GM19372 (cell line): ENCODE measurements around the gene MAP2K7.
A peak's percentile ranks its signal among the peaks of the same experiment; 100 is the strongest.
"Not testable (repeated sequence)": the region's sequence is repeated elsewhere in the genome, so short reads cannot be mapped to it uniquely, and the experiment has no call there.

ENCODE experiments used
- ATAC-seq: cut with Tn5 transposase; IDR thresholded peaks from one replicate; pipeline ENCODE4 v1.9.1; 2021; ENCODE audit warnings: mild to moderate bottlenecking, low read depth, moderate library complexity; ENCODE audit not compliant: unreplicated experiment

The MAP2K7 gene

DNA sequence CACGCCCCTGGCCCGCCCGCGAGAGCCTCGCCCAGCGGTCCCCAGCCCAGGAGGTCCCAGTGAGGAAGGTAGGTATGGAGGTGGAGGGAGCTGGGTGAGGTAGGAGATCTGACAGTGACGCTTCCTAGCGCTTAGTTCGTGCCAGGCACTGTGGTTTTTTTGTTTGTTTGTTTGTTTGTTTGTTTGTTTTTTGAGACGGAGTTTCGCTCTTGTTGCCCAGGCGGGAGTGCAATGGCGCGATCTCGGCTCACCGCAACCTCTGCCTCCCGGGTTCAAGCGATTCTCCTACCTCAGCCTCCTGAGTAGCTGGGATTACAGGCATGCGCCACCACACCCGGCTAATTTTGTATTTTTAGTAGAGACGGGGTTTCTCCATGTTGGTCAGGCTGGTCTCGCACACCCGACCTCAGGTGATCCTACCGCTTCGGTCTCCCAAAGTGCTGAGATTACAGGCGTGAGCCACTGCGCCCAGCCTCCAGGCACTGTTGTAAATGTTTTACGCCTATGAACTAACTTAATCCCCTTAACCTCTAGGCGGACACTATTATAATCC is 14.5 kb downstream of the MAP2K7 start:
- ATAC-seq = not testable (repeated sequence)

DNA sequence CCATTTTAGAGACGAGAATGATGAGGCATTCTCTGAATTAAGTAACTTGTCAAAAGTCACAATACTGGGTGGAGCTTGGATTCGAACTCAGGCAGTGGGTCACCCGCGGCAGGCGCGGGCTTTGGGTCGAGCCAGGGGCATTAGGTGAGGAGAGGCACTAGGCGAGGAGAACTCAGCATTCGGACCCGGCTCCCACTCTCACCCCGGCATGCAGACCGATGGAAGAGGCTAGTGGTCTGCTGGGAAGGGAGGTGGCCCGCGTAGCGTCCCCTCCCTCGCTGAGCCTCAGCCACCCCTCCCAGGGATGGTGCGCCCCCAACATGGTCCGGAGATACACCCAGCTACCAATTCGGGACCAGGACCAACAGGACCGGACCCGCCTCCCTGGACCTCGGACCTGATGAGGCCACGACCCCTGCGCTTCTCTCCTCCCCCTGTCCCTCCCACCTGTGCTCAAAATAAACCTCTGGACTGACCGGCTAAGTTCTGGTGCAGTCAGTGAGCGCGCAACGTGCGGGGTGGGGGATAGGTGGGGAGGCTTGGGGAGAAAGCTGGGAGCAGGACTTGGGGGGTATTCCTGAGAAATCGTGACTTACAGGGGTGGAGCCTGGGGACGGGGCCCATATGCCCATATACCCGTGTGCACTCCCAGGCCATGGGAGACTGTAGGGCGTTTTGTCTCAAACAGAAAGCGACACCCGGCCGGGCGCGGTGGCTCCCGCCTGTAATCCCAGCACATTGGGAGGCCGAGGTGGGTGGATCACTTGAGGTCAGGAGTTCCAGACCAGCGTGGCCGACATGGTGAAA is 15.1 kb downstream of the MAP2K7 start:
- ATAC-seq = no peak

DNA sequence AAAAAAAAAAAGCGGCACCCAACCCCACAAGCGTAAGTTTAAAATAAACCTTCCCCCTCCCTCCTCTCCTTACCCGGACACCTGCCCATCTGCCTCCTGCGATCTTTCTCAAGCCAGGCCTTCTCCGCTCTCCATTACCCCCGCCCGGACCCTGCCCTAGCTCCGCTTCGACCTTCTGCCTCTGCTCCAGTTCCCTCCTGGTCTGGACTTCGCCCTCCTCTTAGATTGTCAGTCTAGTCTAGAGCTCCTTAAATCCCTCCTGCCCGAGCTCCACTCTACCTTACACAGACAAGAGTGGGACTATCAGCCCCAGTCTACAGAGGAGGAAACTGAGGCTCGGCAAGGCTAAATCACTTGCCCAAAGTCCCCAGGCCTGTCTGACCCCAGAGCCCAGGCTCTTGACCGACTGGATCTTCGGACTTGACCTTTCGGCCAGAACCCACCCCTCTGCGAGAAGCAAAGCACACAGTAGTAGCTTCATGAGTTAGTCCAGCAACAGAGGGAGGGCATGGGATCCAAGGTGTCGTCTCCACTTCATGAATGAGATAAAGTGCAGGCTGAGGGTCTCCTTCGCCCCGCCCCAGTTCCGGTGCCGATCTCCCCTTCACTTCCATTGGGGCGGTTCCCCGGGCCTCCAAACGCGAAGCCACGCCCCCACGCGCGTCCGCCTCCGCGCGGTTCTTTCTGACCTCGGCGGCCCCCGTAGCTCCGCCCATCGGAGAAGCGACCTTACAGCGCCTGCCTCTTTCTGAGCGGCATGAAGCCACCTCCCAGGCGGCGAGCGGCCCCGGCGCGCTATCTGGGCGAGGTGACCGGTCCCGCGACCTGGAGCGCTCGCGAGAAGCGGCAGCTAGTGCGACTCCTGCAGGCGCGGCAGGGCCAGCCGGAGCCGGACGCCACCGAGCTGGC is 16.2 kb downstream of the MAP2K7 start, which contains the start of gene SNAPC2:
Gene SNAPC2 (plus strand): TSS at position 729 of the 909 bp plus-strand sequence. CDS start 29 bp downstream, at position 758.
- ATAC-seq = peak; percentile 60

DNA sequence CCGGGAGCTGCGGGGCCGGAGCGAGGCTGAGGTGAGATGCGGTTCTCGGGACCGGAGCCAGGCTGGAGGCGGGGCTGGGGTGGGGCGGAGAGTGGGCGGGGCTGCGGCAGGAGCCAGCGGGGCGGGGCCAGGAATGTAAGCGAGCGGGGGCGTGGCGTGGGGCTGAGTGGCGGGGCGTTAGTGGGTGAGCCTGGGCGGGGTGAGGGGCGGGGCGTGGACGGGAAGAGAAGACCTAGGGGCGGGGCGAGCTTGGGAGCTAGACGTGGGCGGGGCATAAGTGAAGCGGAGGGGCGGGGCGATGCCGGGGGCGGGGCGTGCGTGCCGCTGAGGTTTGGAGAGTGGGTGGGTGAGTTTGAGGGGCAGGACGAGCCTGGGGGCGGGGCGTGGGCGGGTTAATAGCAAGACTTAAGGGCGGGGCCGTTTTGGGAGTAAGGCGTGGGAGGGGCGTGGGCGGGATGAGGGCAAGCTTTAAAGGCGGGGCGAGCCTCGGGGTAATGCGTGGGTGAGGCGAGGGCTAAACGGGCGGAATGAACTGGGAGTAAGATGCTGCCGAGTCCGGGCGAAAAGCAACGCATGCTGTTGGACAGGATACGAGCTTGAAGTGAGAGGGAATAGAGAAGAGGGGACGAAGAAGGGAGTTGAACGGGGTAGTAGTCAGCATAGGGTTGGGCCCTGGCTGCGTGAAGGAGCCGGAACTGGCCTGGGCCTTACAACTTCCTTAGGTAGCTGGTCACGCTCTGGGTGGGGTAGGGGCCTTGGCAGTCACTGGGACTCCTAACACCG is 17.0 kb downstream of the MAP2K7 start:
- ATAC-seq = peak; percentile 46

DNA sequence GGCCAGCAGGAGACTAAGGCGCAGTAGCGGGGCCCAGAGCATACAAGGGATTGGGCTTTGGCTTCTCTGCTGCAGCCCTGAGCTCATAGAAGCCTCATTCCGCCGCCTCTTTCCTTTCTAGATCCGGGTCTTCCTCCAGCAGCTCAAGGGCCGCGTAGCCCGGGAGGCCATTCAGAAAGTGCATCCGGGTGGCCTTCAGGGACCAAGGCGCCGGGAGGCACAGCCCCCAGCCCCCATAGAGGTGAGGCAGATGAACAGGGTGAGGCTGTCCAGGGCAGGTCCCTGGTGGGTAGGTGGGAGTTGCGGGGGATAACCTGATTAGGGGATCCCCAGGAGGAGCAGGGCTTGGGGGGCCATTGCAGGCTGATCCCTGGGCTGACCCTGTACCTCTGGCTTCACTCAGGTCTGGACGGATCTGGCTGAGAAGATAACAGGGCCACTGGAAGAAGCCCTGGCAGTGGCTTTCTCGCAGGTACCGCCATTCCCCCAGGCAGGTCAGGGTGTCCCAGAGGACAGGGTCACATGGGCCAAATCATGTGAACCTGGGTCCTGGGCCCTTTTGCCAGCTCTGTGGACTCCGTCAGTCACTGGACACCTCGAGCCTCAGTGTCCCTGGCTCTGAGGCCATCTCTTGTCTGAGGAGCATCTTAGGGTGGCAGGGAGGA is 17.8 kb downstream of the MAP2K7 start:
- no peak for ATAC-seq

DNA sequence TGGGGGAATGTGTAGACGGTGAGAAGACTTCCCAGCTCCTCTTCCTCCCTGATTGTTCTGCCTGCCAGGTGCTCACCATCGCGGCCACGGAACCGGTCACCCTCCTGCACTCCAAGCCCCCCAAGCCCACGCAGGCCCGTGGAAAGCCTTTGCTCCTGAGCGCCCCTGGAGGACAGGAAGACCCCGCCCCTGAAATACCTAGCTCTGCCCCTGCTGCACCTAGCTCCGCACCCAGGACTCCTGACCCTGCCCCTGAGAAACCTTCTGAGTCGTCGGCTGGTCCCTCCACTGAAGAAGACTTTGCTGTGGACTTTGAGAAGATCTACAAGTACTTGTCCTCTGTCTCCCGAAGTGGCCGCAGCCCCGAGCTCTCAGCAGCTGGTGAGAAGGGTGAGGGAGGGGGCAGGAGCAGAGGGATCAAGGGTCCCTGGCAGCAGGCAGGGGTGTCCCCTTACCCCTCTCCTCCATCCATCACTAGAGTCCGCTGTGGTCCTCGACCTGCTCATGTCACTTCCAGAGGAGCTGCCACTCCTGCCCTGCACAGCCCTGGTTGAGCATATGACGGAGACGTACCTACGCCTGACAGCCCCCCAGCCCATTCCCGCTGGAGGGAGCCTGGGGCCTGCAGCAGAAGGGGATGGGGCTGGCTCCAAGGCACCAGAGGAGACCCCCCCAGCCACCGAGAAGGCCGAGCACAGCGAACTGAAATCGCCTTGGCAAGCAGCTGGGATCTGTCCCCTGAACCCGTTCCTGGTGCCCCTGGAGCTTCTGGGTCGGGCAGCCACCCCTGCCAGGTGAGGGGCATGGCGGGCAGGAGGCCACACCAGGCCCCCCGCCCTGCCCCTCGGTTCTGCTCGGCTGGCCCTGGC is 18.5 kb downstream of the MAP2K7 start:
- ATAC-seq = no peak

DNA sequence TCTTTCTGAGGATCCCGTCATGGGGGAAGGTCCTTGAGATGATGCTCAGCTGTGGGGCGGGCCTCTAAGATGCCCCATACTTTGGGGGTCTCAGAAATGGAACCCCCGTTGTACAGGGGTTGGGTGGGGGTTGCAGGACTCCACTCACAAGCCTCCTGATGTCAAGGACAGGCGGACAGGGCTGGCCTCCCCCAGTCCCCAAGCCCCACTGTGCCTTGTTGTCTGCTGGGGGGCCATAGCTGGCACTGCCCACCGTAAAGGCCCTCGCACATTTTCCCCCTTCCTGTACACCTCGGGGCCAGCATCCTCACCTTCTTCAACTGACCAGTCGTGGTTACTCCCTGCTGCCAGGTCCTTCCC is 19.1 kb downstream of the MAP2K7 start:
- no peak for ATAC-seq

DNA sequence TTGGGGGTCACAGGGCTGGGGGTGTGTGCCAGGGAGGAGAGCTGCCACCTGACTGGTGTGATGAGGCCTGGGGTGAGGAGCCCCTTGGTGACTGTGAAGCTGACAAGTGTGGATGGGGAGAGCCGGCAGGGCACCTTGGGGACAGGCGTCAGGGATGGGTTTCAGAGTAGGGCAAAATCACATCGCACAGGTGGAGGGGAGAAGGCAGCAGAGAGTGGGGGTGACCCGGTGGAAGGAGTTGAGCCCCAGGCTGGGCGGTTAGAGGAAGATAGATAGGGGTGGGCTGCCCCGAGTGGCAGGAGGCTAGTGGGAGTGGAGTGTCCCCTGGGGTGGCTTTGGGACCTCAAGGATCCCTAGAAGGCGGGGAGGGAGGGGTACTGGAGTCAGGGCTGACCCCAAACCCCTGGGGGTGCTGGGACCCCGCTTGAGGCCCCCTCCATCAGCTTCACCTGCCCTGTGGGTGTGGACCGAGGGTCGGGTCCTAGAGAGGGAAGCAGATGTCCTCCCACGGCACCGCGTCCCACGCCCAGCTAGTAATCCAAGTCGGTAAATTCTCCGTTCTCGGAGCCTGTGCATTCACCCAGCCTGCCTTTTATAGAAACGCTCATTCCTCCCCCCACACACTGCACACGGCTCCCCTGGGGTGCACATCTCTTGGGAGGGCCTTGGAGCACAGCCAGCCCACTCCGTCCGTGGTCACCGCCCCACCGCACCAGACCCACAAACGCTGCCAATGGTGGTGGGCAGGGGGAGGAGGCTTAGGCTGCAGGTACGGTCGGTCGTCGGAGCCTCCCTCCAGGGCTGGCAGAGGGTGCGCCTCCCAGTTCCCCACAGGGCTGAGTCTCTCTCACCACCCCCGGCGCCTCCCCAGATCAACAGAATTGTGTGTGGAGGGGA is 19.9 kb downstream of the MAP2K7 start:
- ATAC-seq = no peak

DNA sequence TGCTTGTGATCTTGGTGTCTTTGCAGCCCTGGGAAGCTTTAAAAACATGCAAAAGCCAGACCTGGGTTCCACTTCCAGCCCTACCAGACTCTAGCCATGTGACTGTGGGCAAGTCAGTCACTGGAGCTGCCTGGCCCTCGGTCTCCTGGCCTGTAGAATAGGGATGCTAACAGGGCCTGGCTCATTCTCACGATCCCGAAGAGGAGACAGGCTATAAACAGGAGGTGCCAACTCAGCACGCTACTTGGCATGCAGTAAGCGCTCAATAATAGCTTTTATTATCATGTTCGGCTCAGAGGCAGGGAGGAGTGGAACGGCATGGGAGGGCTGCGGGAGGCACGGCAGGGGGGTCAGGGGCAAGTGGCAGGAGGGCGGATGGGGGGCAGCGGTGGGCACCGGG is 20.6 kb downstream of the MAP2K7 start:
- no peak for ATAC-seq

DNA sequence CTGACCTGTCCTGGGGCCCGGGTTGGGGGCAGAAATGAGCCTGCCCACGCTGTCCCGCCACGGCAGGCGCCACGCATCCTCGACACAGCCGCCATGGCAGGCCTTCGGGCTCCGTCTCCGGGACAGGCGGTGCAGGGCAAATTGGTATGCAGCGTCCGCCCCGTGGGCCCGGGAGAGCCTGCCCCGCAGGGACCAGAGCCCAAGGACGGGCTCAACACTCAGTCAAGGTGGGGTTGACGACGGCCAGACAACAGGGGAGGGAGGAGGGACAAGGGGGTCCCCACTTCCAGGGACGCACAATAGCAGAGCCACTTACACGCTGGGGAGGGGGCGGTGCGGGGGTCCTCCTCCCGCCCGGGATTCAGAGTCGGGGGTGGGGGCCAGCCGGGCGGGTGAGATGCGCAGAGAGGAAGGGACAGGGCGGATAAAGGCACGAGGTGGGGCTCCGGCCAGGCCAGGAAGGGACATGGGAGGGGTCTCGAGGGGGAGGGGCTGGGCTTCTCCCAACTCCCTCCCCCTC is 21.0 kb downstream of the MAP2K7 start:
- no peak for ATAC-seq

DNA sequence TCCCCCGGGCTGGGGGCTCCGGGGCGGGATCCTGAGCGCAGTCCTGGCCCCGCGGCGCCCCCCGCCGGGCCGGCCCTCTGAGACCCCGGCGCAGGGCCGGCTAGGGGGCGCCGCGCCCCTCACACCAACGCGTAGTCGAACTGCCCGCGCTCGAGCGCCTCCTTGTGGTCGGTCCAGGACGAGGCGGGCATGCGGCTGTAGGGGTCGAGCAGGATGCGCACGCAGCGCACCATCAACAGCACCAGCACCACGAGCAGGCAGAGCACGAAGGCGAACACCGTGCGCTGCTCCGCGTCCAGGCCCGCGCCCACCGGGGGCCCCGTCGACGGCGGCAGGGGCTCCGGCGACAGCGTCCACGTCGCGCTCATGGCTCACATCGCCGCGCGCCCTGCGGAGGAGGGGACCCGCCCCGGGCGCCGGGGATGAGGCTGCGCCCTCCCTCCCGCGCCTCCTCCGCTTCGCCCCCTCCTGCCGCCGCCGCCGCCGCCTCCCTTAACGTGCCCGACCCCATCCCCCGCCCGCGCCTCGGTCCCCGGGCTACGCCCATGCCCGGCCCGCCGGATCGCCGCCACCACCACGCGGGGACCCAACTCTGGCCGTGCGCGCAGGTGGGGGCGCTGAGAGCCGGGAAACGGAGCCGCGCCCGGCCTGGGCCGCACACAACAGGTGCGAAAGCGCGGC is 21.6 kb downstream of the MAP2K7 start:
- ATAC-seq = no peak

DNA sequence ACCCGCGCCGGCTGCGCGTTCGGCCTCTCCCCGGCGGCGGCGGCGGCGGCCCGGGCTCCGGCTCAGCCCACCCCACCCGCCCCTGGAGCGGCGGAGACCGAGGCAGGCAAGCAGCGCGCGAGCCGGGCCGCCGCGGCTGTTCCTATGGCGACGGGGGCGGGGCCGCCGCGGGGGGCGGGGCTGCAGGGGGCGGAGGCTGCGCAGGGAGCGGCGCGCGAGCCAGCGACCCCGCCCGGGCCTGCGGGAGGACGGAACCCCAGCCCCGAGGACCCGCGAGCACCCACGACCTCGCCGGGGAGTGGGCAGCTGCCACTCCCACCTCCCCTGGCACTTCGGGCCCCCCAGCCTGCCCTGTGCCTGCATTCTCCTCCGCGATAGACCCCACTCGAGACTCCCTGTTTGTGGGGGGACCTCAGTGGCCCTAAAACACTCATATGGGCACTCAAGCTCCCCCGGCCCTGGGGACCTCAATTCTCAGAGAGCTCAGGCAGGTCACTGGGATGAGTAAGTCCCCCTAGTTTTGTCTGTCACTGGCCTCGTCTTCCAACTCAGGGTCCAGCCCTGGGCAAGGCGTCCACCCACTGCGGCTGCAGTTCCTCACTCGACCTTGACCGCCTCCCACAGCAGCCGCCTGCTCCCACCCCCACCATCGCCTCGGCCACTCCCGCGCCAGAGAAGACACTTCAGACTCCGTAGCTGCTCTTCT is 22.5 kb downstream of the MAP2K7 start, which contains the start of gene CTXN1:
Gene CTXN1 (minus strand): TSS at position 115 of the 706 bp plus-strand sequence. CDS start 597 bp downstream, outside the sequence.
- no peak for ATAC-seq

DNA sequence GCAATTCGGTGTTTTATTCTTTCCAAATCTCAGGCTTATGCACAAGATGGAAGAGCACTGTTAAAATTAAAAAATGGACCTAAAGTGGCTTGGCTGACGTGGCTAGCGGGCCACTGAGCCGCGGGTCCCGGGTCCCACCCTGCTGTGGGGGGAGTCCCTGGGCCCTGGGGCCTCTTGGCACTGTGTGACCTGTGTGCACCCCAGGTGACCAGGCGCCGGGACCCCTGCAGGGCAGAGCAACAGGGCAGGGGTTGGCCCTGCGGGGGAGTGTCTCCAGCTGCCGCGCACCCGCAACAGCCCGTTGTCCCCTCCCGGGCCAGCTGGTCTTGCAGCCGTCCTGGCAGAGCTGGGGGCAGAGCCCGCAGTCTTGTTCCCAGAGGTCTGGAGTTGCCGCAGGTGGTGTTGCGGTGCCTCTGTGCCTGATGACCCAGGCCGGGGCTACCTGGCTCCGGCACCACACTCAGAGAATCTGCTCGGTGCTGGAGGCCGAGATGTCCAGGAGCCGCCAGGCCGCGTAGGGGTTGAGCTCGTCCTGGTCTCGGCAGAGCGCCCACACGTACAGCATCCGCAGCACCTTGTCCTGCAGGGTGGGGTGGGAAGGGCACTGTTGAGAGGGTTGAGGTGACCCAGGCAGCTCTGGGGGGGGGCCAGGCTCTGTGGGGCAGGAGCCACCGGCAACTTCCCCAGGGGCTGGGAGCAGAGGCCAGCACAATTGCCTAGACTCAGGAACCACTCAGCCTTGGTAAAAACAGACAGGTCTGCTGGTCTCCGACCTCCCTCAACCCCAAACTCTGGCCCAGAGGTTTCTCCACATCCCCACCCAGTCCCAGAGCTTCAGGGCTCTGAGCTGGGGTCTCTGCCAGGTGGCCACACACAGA is 23.3 kb downstream of the MAP2K7 start:
- no peak for ATAC-seq

DNA sequence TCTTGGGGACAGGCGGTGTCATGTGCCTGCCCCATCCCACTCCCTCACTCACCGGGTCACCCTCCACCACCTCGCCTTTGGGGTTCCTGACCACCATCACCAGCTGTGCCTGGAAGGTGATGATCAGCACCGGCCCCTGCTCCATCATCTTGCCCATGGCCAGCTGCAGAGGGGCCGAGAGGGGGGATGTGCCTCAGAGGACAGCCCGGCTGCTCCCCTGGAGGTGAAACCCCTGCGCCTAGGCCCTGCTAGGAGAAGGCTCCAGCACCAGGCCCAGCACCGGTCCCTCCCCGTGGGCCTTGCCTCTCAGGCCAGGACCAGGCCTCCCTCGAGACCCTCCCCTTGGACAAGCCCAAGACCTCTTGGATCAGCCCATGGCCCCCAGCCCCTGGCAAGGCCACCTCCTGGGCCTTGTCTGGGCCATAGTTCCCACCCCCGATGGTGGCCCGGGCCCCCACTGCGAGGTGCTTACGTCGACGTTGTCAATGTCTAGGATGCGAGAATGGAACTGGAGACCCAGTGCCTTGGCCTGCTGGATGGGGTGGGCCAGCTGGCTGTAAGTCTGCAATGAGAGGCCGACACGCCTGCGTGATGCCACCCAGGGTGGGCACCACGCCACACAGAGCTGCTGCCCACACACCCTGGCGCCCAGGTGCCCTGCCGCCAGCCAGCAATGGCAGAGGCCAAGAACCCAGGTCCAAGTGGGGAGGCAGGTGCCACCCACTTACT is 24.1 kb downstream of the MAP2K7 start:
- no peak for ATAC-seq

DNA sequence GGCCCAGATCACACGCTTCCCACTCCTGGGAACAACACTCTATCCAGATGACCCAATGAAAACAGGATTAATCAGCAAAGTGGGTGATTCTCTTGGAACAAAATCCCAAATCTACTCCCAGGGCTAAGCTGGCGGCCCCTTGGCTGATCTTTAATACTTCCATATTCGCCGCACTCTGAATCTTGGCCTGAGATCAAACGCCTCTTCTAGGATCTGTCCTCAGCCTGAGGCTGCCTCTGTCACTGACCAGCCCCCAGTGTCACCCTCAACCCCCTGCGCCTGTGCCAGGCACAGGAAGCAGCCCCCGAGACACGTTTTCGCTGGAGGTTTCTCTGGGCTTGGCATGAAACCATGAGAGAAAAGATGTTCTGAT is 24.6 kb downstream of the MAP2K7 start:
- ATAC-seq = no peak
